CD4-positive, alpha-beta T cell treated with Interleukin-4 for 1 hour (primary cell): ENCODE data around the gene DNAI2.
"Not testable (repeated sequence)": the region's sequence is repeated elsewhere in the genome, so short reads cannot be mapped to it uniquely, and the experiment has no call there.

Source experiments
- DNase-seq, 2 donors: peaks; one replicate each; pipeline ENCODE4 v3.0.0-alpha.2; 2020 to 2022

Gene DNAI2

DNA sequence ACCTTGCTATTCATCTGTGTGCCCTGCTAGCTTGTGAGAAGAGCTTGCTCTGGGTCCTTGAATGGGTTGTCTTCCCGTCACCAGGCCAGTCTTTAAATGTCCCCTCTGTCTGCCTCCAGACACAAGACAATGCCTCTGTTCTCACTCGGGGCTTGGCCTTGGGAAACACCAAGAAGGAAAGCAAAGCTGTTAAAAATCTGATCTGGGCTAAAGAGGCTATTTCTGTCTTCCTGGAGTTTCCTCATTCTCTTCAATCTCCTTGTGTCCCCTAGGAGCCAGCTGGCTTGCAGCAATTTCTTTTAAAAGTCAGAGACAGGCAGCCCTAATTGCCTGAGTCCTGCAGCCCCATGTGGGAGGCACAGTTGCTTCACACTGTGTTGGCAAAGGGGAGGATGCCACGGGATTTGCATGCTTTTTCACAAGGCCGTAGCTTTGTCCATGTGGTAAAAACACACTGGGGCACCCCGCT, 2.5 kb downstream of the DNAI2 start:
- no peak for DNase-seq

- no peak for DNase-seq
These were observed 3.9 kb downstream of the DNAI2 start for GRCh38 chr17:74277935-74278334.

DNA sequence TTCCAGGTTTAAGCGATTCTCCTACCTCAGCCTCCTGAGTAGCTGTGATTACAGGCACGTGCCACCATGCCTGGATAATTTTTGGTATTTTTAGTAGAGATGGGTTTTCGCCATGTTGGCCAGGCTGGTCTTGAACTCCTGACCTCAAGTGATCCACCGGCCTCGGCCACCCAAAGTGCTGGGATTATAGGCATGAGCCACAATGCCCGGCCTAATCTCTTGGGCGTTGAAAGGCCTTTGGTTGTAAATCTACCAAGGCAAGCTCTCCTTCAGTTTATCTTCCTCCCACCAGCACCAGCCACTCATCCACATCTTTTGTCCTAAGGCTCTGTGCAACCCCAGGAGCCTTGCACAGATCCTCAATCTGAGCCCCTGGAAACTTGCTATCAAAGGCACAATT, 5.6 kb downstream of the DNAI2 start:
- DNase-seq: not testable (repeated sequence)

- peak; percentile 79 to 83 for DNase-seq
These were observed 6.1 kb downstream of the DNAI2 start for GRCh38 chr17:74280093-74280513.

DNA sequence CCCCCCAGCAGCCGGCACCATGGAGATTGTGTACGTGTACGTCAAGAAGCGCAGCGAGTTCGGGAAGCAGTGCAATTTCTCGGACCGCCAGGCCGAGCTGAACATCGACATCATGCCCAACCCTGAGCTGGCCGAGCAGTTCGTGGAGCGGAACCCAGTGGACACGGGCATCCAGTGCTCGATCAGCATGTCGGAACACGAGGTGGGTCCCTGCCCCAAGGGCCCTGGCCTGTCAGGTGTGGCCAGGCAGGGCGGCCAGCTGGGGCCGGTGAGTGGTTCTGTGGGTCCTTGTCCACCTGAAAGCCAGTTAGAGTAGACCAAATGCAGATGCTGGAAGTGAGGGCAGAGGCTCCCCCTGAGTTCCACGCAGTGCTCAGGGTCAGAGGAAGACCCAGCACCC, 7.8 kb downstream of the DNAI2 start:
- no peak for DNase-seq

DNA sequence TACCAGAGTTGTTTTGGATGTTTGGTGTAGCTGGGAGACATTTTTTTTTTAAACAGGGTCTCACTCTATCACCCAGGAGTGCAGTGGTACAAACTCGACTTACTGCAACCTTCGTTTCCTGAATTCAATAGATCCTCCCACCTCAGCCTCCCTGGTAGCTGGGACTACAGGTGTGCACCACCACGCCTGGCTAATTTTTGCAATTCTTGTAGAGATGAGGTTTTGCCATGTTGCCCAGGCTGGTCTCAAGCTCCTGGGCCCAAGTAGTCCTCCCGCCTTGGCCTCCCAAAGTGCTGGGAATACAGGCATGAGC, 8.2 kb downstream of the DNAI2 start:
- DNase-seq: not testable (repeated sequence)

- DNase-seq: peak; percentile 68 to 83
These were observed 8.7 kb downstream of the DNAI2 start for GRCh38 chr17:74282587-74283370.

GRCh38 chr17:74283371-74283673, 9.3 kb downstream of the DNAI2 start:
- DNase-seq: no peak

DNA sequence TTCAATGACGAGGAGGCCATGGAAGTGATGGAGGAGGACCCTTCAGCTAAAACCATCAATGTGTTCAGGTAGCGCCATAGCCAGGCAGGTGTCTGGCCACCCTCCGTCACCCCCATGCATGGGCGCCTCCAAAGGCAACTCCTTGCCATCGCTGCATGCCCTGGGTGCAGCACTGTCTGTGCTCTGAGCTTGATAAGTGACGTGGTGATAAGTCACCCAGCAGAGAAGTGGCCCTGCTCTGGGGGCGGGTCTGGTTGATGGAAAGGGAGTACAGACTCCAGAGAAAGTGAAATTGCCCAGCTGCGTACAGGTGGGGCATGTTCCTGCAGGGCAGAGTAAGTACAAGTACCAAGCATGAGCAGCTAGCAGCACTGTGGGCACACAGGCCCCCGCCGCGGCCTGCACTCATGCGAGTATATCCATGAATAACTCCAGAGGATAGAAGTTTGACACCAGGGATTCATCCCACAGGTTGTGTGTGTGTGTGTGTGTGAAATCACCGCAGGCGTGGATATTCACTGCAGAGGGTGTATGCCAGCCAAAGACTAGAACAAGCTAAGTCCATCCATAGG, 13.1 kb downstream of the DNAI2 start:
- no peak for DNase-seq

DNA sequence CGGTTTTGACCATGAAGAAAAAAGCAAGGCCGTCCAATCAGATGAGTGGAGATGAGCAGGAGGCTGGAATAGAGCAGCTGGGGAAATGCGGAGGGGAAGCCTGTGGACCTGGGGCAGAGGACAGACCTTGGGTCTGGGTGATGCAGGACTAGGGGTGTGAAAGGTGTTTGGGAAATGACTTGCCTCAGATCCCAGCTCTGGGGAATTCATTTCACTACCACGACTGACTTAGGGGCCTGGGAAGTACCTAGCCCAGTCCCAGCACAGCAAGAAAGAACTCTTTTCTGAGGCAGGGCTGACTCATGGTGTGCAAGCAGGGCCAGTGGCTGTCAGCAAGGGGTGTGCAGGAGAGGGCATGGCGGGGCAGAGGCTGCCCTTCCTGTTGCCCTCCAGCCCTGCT, 14.8 kb downstream of the DNAI2 start:
- DNase-seq: no peak

DNA sequence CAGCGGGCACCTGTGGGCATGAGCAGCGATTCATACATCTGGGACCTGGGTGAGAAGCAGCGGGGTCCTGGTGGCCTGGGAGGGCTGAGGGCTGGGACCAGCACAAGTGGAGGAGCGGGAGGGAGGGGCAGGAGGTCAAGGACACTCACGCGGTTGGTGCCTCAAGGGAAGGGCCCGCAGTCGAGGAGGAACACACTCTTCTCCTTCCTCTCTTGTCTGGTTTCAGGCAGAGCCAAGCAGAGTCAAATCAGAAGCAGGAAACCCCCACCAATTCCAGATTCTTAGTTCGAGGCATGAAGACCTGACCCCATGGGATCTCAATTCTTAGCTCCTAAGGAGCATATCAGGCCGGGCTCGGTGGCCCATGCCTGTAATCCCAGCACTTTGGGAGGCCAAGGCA, 15.7 kb downstream of the DNAI2 start:
- DNase-seq: peak in 1 of 2 donors; percentile 14

DNA sequence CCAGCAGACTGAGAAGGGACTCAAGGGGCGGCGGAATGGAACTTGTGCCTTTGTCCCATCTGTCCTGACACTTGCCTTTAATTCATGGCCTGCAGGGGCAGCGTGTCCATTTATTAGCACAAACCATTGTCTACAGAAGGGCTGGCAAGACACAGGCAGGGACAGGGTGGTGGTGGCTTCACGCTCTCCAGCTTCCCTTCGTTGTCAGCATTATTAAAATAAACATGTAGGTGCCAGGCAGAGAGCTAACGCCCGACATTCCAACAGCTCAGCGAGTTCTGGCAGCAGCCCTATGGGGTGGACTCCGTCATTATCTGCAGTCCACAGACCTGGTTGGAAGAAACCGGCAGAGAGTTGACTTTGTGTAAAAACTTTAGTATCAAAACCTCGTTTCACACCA, 16.3 kb downstream of the DNAI2 start:
- no peak for DNase-seq

GRCh38 chr17:74292495-74292894, 18.5 kb downstream of the DNAI2 start:
- DNase-seq: no peak

GRCh38 chr17:74295625-74296547, 21.9 kb downstream of the DNAI2 start:
- DNase-seq: no peak

DNA sequence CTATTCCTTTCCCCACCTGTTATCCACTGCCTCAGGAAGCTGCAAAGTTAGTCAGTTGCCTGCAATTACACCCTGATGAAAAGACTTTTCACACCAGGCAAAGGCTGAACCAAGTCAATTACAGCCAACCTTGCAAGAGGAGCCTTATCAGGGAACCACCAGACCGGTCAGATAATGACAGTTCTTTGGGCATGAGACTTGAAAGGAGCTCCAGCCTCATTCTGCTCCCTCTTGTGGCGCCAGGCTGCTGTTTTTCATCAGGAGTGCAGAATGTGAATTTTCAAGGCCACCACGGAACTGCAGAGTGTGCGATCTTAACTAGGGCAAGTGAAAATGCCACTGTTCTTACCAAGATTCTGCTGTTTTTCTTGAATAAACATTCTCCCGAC, 22.5 kb downstream of the DNAI2 start:
- DNase-seq: peak; percentile 59 to 60

GRCh38 chr17:74297941-74298340, 23.9 kb downstream of the DNAI2 start:
- no peak for DNase-seq

GRCh38 chr17:74298778-74299177, 24.7 kb downstream of the DNAI2 start:
- DNase-seq: no peak

DNA sequence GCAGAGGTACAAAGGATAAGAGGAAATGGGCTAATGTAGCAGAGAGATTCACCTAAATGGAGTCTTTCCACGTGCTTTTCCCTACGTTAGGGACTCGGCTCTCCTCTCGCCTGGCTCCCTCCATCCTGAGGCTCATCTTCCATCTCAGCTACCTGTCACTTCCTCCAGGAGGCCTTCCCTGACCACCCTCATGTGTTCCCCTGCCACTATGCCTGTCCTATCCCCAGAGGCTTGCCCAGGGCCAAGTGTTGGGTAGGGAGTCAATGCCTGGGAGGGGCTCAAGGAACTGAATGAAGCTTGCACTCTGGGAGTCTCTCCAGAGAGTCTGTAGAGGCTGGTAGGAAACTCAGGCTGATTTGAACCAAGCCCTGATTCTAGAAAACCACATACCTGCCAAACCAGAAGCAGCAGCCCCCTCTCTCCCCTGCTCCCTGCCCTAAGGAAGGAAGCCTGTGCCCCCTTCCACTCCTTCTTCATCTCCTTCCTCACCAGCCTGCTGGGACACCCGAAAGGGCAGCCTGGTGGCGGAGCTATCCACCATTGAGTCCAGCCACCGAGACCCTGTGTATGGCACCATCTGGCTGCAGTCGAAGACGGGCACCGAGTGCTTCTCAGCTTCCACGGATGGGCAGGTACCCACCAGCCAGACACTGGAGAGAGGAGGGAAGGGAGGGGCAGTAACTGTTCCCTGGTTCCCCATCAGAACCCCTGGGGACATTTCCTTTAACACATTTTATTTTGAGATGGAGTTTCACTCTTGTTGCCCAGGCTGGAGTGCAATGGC, 25.4 kb downstream of the DNAI2 start:
- DNase-seq: no peak

DNA sequence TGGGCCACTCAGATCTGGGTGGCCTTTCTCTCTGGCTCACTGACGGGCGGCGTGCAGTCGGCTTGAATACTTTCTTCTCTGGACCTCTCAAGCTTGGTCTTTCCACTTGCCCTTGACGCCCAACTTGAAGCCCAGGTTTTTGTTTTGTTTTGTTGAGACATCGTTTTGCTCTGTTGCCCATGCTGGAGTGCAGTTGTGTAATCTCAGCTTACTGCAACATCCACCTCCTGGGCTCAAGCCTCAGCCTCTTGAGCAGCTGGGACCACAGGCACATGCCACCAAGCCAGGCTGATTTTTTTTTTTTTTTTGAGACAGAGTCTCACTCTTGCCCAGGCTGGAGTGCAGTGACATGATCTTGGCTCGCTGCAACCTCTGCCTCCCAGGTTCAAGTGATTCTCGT, 29.3 kb downstream of the DNAI2 start:
- DNase-seq: no peak

DNA sequence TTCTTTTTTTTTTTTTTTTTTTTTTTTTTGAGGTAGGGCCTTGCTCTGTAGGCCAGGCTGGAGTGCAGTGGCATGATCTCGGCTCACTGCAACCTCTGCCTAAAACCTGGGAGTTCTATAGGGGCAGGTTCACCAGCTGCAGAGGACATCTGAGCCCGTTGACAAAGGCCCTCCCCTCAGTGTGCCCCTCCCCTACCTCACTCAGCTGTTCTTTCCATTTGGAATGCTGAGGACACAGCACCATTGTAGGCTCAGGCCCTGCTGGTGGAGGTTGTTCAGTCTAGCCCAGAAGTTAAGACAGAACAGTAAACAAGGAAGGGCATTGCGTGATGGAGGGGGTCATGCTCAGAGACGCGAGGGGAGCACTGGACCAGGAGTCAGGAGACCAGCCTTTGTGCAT, 30.1 kb downstream of the DNAI2 start:
- DNase-seq: no peak

- DNase-seq: no peak
These were observed 32.0 kb downstream of the DNAI2 start for GRCh38 chr17:74305865-74306654.
